Stimulated activated CD8-positive, alpha-beta memory T cell treated with anti-CD3 and anti-CD28 coated beads, Interleukin-15, amount 100 ng/mL, for 48 hours (primary cell): ENCODE results near the gene WDSUB1.

ENCODE experiments used
- DNase-seq, 2 donors: peaks; one replicate each; pipeline ENCODE4 v3.0.0-alpha.2; 2020; ENCODE audit warnings: low read depth in 2 of 2

The WDSUB1 gene, protein sequence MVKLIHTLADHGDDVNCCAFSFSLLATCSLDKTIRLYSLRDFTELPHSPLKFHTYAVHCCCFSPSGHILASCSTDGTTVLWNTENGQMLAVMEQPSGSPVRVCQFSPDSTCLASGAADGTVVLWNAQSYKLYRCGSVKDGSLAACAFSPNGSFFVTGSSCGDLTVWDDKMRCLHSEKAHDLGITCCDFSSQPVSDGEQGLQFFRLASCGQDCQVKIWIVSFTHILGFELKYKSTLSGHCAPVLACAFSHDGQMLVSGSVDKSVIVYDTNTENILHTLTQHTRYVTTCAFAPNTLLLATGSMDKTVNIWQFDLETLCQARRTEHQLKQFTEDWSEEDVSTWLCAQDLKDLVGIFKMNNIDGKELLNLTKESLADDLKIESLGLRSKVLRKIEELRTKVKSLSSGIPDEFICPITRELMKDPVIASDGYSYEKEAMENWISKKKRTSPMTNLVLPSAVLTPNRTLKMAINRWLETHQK

DNA sequence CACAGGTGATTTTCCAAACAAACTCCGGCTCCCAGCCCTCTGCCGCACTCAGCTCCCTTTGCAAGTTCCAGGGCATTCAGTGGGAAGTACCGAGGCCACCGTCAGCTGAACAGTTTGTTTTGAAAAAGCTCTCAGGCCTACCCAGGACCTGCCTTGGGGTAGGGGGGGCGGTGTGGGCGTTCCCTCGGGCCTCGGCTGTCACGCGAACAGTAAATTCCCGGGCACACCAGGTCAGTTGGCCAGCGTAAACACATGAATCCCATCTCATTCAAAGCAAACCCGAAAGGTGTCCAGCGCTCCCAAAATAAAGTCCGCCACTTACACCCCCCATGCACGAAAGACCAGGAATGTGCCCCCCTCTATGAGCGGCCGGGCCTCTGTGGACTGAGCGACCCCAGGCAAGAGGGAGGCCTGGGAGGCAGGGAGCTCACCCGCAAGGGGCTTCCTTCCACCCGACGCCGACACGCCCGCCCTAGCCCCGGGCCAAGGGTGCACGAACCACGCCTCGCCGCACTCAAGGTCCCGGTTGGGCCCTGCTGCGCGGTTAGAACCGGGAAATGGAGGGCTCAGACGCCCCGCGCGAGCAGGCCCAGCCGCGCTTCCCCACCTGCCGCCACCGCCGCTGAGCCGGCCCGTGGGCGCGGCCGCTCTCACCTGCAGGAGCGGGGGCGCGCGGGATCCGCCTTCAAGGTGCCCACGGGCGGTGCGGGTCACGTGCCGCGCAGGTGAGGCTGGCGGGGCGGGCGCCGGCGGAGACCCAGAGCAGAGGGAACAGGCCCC, at the start of gene WDSUB1:
TSS of gene WDSUB1 (minus strand) at position 775 of the 780 bp plus-strand sequence. CDS start 3,634 bp downstream, outside the sequence.
- peak in 1 of 2 donors; percentile 12 for DNase-seq

GRCh38 chr2:159326569-159327255, 40.2 kb upstream of the WDSUB1 start:
- no peak for DNase-seq

GRCh38 chr2:159322419-159322818, 35.9 kb upstream of the WDSUB1 start:
- no peak for DNase-seq

DNA sequence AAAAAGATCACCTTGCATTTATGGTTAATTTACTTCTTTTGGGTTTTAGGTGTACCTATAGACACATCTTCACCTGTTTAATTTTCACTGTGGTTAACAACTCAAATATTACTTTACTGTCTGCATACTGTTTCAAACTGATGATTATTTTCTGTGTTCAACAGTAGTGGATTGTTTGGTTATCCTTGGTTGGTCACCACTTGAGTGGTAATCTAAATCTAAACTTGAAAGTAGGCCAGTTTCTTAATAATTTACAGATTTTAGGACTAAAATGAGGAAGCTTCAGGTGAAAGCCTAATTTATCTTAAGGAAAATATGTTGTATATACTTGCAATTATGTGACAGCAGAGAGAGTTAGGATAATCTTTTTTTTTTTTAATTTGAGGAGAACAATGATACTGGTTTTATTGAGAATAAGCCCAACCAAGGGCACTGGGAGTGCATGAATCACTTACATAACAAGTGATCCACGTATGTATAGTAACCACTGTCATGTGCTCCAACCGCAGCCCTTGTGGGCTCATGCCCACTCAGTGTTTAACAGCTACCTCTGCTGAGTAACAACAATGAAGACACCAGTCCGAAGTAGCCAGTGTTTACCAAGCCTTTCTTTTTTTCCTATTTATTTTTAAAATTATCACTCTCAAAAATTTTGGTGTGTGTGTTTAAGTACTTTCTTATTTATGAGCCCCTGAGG, 31.0 kb upstream of the WDSUB1 start:
- DNase-seq: no peak

- DNase-seq: no peak
These were observed 21.4 kb upstream of the WDSUB1 start for GRCh38 chr2:159307942-159308341.

DNA sequence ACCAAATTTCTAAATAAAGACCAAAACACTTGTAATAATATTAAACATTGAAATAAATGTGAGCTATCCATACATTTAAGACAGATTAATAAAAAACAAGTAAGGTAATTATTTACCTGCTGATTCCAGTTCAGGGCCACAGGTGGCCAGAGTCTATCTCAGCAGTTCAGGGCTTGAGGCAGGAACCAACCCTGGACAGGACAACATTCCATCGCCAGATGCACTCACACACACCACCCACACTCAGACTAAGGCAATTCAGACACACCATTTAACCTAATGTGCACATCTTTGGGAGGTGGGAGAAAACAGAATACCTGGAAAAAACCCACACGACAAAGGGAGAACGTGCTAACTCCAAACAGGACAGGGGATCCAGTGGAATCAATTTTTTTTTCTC, 14.1 kb upstream of the WDSUB1 start:
- no peak for DNase-seq

DNA sequence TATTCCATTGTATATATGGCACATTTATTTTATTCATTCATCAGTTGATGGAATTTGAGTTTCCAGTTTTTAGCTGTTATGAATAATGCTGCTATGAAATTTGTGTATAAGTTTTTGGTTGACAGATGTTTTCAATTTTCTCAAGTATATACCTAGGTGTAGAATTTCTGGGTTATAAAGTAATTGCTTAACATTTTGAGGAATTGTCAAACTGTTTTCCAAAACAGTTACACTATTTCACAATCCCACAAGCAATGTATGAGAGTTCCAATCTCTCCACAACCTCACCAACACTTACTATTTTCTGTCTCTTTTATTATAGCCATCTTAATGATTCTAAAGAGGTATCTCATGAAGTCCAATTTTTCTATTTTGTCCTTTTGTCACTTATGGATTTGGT, 12.5 kb upstream of the WDSUB1 start:
- DNase-seq: no peak

DNA sequence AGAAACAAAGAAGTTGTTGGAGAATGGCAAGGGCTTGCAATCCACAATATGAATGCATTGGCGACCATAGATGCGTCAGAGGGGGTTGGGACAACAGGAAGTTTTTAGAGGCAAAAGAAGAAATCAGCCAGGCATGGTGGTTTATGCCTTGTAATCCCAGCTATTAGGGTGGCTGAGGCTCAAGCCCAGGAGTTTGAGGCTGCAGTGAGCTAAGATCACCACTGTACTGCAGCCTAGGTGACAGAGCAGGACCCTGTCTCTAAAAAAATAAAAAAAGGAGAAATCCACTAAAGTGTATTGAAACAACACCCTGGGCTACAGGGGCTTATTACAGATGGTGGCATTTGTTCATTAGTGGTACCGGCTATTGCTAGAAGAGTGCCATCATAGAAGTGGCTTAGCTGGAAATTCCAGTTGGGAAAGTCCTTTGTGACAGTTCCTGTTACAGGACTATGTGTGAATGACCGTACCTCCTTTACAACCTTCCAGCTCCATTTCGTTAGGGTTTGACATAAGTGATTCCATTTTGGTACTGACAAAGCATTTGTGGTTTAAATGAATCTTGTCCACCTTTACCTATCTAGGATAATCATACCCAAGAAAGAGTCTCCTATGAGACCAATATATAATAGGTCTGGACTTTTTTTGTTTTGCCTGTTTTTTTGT, 10.7 kb upstream of the WDSUB1 start:
- DNase-seq: no peak

GRCh38 chr2:159292157-159292556, 5.7 kb upstream of the WDSUB1 start:
- no peak for DNase-seq

- no peak for DNase-seq
These were observed 3.9 kb upstream of the WDSUB1 start for GRCh38 chr2:159290289-159290907.

GRCh38 chr2:159287733-159288132, 1.2 kb upstream of the WDSUB1 start:
- no peak for DNase-seq

- peak; percentile 96 for DNase-seq
These were observed 372 bp upstream of the WDSUB1 start for GRCh38 chr2:159286709-159287441.

GRCh38 chr2:159285433-159285832, 1.1 kb downstream of the WDSUB1 start:
- no peak for DNase-seq

GRCh38 chr2:159283529-159283928, 3.0 kb downstream of the WDSUB1 start:
- no peak for DNase-seq

DNA sequence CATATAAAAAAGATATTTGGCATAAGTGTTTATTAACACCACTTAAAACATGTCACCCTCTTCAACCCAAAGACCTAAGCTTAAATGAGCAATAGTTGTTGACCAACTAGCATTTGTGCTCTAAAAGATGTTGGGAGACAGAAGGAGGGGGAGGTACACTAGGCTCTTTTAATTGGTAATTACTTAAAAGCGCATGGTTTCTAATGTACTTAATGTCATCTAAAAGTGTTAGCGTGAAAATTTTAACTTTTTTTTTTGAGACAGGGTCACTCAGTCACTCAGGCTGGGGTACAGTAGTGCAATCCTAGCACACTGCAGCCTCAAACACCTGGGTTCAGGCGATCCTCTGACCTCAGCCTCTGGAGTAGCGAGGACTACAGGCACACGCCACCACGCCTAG, 5.5 kb downstream of the WDSUB1 start:
- no peak for DNase-seq

- DNase-seq: no peak
These were observed 6.8 kb downstream of the WDSUB1 start for GRCh38 chr2:159279700-159280099.

DNA sequence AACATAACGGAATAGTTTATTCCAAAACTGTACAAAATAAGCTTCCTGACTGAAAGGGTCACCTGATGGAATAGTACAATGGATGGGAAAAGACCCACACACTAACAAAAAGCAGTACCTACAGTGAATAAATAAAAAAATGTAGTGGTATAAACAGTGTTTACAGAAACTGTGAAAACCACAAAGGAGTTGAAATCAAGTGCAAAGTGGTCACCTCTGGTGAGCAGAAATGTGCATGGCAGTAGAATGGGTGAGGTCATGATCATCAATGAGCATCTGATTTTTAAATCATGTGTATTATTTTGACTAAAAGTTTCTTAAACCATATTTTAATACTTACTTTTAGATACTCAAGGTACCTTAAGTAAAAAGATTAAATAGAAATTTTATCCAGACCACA, 11.4 kb downstream of the WDSUB1 start:
- DNase-seq: no peak

DNA sequence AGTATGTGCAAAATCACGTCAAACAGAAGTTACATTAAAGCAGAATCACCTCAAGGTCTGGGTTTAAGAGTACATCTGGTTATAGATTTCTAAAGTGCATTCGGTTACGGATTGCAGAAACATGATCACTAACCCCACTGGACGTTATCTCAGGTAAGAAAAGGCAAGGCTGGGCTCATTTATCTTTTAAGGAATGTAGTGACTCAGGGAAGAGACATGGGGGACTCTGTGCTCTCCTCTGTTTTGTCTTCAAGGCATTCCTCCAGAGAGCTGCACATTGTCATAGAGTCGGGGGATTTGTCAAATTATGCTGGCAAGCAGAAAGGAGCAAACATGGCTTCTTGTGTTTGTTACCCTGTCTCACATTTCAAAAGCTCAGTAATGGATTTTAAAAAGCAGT, 14.3 kb downstream of the WDSUB1 start:
- DNase-seq: no peak

GRCh38 chr2:159270744-159271379, 15.6 kb downstream of the WDSUB1 start:
- DNase-seq: no peak
